ENCODE measurements around the gene XIRP1.

The XIRP1 gene

DNA sequence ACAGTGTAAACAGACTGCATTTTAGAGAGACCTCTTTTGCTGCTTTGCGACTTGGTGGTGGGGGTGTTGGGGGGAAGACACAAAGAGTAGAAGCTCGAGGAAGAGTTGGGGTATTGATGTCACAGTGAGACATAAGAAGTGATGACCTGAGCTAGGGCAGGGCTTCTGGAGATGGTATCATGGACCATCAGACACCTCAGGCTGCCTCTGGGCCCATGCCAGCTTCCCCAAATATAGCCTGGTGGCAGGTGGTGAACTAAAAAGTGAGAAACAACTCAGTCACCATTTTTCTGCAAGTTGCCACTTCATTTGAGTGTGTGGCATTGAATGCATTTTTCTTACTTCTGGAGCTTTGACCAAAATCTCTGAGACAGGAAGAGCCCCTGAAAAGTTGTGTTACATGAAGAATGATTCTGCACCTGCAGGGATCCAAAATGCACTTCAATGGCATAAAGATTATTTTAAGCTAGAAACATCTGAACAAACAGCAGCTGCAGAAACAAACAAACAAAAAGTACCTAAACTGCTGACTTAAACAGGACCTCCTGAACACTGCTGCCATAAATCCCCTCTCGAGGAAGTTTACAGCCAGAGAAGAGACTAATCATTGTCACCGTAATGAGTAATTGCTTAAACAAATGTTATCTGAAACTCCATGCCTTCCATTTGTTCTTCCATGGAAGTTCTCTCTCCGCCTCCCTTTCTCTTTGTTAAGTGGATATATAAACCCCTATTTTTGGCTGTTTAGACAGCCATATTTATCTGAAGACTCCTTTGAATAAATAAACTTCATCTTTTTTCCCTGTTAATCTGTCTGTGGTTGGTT is 15.2 kb upstream of the XIRP1 start:
- H3K27me3 Mint-ChIP-seq (ENCODE audit: low read depth), result peaks cover 5% of the 10 kb centered on the region
- peaks cover 28% of the 10 kb centered on the region for H3K4me1 Mint-ChIP-seq
- TF ChIP-seq, protein P1, sequence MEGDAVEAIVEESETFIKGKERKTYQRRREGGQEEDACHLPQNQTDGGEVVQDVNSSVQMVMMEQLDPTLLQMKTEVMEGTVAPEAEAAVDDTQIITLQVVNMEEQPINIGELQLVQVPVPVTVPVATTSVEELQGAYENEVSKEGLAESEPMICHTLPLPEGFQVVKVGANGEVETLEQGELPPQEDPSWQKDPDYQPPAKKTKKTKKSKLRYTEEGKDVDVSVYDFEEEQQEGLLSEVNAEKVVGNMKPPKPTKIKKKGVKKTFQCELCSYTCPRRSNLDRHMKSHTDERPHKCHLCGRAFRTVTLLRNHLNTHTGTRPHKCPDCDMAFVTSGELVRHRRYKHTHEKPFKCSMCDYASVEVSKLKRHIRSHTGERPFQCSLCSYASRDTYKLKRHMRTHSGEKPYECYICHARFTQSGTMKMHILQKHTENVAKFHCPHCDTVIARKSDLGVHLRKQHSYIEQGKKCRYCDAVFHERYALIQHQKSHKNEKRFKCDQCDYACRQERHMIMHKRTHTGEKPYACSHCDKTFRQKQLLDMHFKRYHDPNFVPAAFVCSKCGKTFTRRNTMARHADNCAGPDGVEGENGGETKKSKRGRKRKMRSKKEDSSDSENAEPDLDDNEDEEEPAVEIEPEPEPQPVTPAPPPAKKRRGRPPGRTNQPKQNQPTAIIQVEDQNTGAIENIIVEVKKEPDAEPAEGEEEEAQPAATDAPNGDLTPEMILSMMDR (IDR thresholded peaks at IDR 0.05; ENCODE audit: unreplicated experiment in 3 of 3), result no peak
- no peak overlapping the region for H3K4me3 Mint-ChIP-seq
- H3K27ac Mint-ChIP-seq, result peak overlapping the region; percentile 41 to 84 (median 59)
- H3K9me3 Mint-ChIP-seq, result peaks cover 6% of the 10 kb centered on the region
- no peaks in the 10 kb centered on the region for H3K36me3 Mint-ChIP-seq (ENCODE audit: low read depth)

DNA sequence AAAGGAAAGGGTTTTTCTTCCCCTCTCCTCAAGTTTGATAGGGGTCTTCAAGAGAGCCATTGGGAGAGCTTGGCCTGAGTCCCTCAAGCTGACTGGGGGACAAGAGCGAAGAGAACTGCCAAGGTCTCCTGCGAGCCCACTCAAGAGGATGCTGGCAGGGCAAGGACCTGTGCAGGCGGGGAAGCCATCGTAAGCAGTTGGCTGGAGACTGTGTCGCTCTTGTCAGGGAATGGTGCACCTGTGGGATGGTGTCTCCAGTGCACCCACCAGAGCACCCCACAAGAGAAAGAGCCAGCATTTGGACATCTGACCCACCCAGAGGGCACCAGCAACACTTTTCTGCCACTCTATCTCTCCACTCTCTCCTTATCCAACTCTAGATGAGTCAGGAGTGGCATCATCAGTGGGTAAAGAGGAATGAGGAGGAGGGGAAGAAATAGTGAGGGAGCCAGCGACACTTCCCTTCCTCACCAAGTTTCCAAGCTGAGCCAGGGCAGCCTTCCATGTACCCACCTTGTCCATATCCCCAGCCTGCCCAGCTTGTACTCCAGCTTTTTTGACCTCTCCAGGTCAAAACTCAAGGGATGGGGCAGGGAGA is 13.6 kb upstream of the XIRP1 start:
- peaks cover 6% of the 10 kb centered on the region for H3K9me3 Mint-ChIP-seq
- H3K27ac Mint-ChIP-seq, result peak overlapping the region in 2 of 3 experiments; percentile 45 to 63
- no peak overlapping the region for H3K4me3 Mint-ChIP-seq
- peaks cover 5% of the 10 kb centered on the region for H3K27me3 Mint-ChIP-seq (ENCODE audit: low read depth)
- no peaks in the 10 kb centered on the region for H3K36me3 Mint-ChIP-seq (ENCODE audit: low read depth)
- H3K4me1 Mint-ChIP-seq, result peaks cover 28% of the 10 kb centered on the region
- TF ChIP-seq, protein P1 (IDR thresholded peaks at IDR 0.05; ENCODE audit: unreplicated experiment in 3 of 3), result no peak

DNA sequence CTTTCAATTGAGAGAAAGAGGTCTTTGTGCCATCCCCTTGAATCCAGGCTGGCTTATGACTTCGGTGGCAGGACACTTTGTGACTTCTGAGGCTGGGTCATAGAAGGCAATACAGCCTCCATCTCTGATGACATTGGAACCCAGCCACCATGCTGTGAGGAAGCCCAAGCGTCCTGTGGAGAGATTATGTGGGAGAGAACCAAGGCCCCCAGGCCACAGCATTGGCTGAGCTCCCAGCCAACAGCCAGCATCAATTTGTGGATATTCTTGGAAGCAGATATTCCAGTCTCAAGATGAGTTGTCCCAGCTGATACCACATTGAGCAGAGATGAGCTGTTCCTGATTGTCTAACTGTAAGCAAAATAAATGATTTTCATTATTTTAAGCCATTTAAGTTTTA is 12.7 kb upstream of the XIRP1 start:
- Mint-ChIP-seq H3K36me3 (ENCODE audit: low read depth) (no peaks in the 10 kb centered on the region), H3K4me1 (peaks cover 28% of the 10 kb centered on the region), H3K27me3 (ENCODE audit: low read depth) (peaks cover 5% of the 10 kb centered on the region), H3K4me3 (no peak overlapping the region), H3K27ac (peak overlapping the region in 1 of 3 experiments; percentile 45), H3K9me3 (peaks cover 6% of the 10 kb centered on the region)
- TF ChIP-seq, protein P1 (IDR thresholded peaks at IDR 0.05; ENCODE audit: unreplicated experiment in 3 of 3), result no peak

DNA sequence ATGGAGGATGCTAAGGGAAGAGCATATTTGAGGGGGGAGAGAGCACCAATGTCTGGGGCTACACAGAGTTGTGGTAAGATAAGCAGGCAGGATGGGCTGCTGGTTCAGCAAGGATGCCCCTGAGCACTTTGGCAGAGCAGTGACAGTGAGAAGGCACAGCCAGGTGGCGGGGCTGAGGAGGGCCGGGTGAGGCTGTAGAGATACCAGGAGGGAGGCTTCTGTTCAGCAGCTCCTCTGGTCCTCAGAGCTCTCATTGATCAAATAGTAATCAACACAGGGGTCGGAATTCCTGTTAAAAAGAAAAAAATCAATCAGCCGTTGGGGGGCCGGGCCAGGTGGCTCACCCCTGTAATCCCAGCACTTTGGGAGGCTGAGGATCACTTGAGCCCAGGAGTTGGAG is 11.5 kb upstream of the XIRP1 start:
- H3K4me3 Mint-ChIP-seq, result no peak overlapping the region
- no peaks in the 10 kb centered on the region for H3K36me3 Mint-ChIP-seq (ENCODE audit: low read depth)
- TF ChIP-seq, protein P1 (IDR thresholded peaks at IDR 0.05; ENCODE audit: unreplicated experiment in 3 of 3), result no peak
- peaks cover 5% of the 10 kb centered on the region for H3K27me3 Mint-ChIP-seq (ENCODE audit: low read depth)
- peaks cover 28% of the 10 kb centered on the region for H3K4me1 Mint-ChIP-seq
- no peak overlapping the region for H3K27ac Mint-ChIP-seq
- H3K9me3 Mint-ChIP-seq, result peaks cover 6% of the 10 kb centered on the region

DNA sequence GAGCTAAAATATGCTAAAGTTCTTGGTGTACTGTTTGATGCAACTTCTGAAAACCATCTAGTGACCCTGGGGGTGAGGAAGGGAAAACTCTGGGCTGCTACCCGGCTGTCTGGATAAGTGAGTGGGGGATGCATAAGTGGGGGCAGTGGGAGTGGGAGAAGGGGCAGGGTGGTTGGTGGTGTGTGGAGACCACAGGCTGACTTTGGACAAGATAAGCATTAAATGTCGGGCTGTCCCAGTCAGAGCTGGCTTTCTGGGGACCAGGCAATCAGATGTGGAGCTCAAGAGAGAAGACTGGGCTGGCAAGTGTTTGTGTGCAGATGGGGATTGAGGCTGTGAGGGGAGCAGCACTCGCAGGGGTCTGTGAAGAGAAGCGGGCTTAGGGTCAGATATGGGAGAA is 11.0 kb upstream of the XIRP1 start:
- Mint-ChIP-seq H3K4me1 (peaks cover 26% of the 10 kb centered on the region), H3K9me3 (peaks cover 6% of the 10 kb centered on the region), H3K27me3 (ENCODE audit: low read depth) (peaks cover 5% of the 10 kb centered on the region), H3K4me3 (no peak overlapping the region), H3K36me3 (ENCODE audit: low read depth) (no peaks in the 10 kb centered on the region), H3K27ac (no peak overlapping the region)
- TF ChIP-seq, protein P1 (IDR thresholded peaks at IDR 0.05; ENCODE audit: unreplicated experiment in 3 of 3), result no peak
